NOMO-1 (cell line): ENCODE results near the gene ZNF189.

Experiments
- DNase-seq, 2 experiments: peaks; one replicate each; lab custom pipeline; 2025; ENCODE audit not compliant: unreplicated experiment in 2 of 2; lab: John Stamatoyannopoulos, UW

The ZNF189 gene

GRCh38 chr9:101398068-101398929 lies at the start of gene ZNF189, which contains the start of gene MRPL50:
Gene ZNF189 (plus strand): TSS chr9:101398851. CDS start chr9:101399157, 306 bp downstream.
Gene MRPL50 (minus strand): TSS chr9:101398618. CDS start chr9:101398592, 26 bp downstream.
- peak; percentile 98 to 99 for DNase-seq

- no peak for DNase-seq
Observed at GRCh38 chr9:101350285-101350684, 48.4 kb upstream of the ZNF189 start.

- no peak for DNase-seq
Observed at GRCh38 chr9:101352892-101353463, 45.7 kb upstream of the ZNF189 start.

- no peak for DNase-seq
Observed at GRCh38 chr9:101353683-101354082, 45.0 kb upstream of the ZNF189 start.

- no peak for DNase-seq
Observed at GRCh38 chr9:101354143-101354764, 44.4 kb upstream of the ZNF189 start.

- DNase-seq: no peak
Observed at GRCh38 chr9:101354765-101355708, 43.6 kb upstream of the ZNF189 start.

- DNase-seq: no peak
Observed at GRCh38 chr9:101356619-101357018, 42.0 kb upstream of the ZNF189 start.

GRCh38 chr9:101359679-101360078 lies 39.0 kb upstream of the ZNF189 start:
- no peak for DNase-seq

GRCh38 chr9:101360647-101361046 lies 38.0 kb upstream of the ZNF189 start:
- no peak for DNase-seq

GRCh38 chr9:101362450-101362849 lies 36.2 kb upstream of the ZNF189 start:
- no peak for DNase-seq

- DNase-seq: no peak
Observed at GRCh38 chr9:101365181-101365580, 33.5 kb upstream of the ZNF189 start.

GRCh38 chr9:101366038-101366756 lies 32.5 kb upstream of the ZNF189 start:
- no peak for DNase-seq

- no peak for DNase-seq
Observed at GRCh38 chr9:101367323-101367722, 31.3 kb upstream of the ZNF189 start.

- no peak for DNase-seq
Observed at GRCh38 chr9:101369286-101369685, 29.4 kb upstream of the ZNF189 start.

- no peak for DNase-seq
Observed at GRCh38 chr9:101369884-101370531, 28.6 kb upstream of the ZNF189 start.

GRCh38 chr9:101371813-101372212 lies 26.8 kb upstream of the ZNF189 start:
- no peak for DNase-seq

- no peak for DNase-seq
Observed at GRCh38 chr9:101372327-101373118, 26.1 kb upstream of the ZNF189 start.

- DNase-seq: no peak
Observed at GRCh38 chr9:101375546-101375945, 23.1 kb upstream of the ZNF189 start.
